Measurements from ENCODE around the gene HPD.

DNA sequence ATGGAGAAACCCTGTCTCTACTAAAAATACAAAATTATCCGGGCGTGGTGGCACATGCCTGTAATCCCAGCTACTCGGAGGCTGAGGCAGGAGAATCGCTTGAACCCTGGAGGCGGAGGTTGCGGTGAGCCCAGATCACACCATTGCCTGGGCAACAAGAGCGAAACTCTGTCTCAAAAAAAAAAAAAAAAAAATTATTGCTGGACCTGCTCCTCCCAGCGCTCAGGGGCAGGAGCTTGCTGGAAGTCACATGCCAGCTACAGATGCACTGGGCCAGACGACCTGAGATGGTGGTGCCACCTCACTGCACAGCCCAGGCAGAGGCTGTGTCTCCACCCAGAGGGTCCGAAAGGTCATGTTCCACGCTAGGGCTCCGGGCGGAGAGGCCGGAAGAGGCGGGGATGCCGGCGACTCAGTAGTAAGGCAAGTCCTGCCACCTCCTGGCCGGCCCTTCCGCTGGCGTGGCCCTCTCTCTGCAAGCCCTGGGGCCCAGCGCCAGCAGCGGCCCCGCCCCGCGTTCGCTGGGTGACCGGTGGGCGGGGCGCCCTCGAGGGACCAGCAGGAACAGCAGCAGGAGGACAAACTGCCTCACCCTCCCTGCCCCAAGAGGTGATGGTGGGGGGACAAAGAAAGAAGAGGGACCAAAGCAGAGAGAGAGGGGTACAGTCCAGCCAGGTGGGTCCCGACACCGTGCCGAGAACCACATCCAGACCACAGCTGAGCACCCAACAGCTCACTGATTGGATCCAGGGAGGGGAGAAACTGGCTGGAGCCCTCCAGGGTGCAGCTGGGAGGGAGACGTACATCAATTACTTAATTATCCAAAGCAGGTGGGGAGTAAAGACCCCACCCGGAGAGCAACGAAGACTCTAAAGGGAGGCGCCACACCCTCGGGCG, 61.6 kb downstream of the HPD start:
- TF ChIP-seq, protein P1, sequence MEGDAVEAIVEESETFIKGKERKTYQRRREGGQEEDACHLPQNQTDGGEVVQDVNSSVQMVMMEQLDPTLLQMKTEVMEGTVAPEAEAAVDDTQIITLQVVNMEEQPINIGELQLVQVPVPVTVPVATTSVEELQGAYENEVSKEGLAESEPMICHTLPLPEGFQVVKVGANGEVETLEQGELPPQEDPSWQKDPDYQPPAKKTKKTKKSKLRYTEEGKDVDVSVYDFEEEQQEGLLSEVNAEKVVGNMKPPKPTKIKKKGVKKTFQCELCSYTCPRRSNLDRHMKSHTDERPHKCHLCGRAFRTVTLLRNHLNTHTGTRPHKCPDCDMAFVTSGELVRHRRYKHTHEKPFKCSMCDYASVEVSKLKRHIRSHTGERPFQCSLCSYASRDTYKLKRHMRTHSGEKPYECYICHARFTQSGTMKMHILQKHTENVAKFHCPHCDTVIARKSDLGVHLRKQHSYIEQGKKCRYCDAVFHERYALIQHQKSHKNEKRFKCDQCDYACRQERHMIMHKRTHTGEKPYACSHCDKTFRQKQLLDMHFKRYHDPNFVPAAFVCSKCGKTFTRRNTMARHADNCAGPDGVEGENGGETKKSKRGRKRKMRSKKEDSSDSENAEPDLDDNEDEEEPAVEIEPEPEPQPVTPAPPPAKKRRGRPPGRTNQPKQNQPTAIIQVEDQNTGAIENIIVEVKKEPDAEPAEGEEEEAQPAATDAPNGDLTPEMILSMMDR (IDR thresholded peaks at IDR 0.05), result peak; percentile 9 to 39 (median 34)
- TF ChIP-seq POLR2A (IDR thresholded peaks at IDR 0.05), result peak; percentile 58 to 80

All from adrenal gland (tissue), 5 donors.